RWPE2 (cell line): ENCODE results near the gene PTGDS.

Source experiments
- ATAC-seq: fragments of 200-7000 bp; cut with Tn5 transposase; 3 replicates; pipeline ENCODE4 v1.9.1; 2021; ENCODE audit warnings: low read depth
- DNase-seq: peaks from one replicate; pipeline ENCODE4 v3.0.0-alpha.2; 2020; ENCODE audit warnings: low spot score
- H3K27ac ChIP-seq: fragments of 450-650 bp; 2 replicates; pipeline ENCODE4 v1.5.1; 2017; ENCODE audit warnings: mild to moderate bottlenecking; ENCODE audit not compliant: poor library complexity, severe bottlenecking
- H3K27me3 ChIP-seq: fragments of 250-450 bp; sonication (Bioruptor Pico); 2 replicates; pipeline ENCODE4 v1.5.1; 2021; ENCODE audit warnings: mild to moderate bottlenecking, moderate library complexity; ENCODE audit not compliant: insufficient read depth, poor library complexity, severe bottlenecking
- H3K36me3 ChIP-seq: fragments of 250-450 bp; sonication (Bioruptor Pico); 2 replicates; pipeline ENCODE4 v1.5.1; 2020; ENCODE audit warnings: low read depth, mild to moderate bottlenecking, moderate library complexity
- H3K4me1 ChIP-seq: fragments of 250-450 bp; sonication (Bioruptor Pico); 2 replicates; pipeline ENCODE4 v1.5.1; 2021; ENCODE audit warnings: mild to moderate bottlenecking, moderate library complexity; ENCODE audit not compliant: insufficient read depth, poor library complexity, severe bottlenecking
- H3K4me3 ChIP-seq: fragments of 250-450 bp; sonication (Bioruptor Pico); 2 replicates; pipeline ENCODE4 v1.5.1; 2021; ENCODE audit warnings: mild to moderate bottlenecking, moderate library complexity; ENCODE audit not compliant: severe bottlenecking
- H3K9me3 ChIP-seq: fragments of 250-450 bp; sonication (Bioruptor Pico); 2 replicates; pipeline ENCODE4 v1.5.1; 2021; ENCODE audit warnings: mild to moderate bottlenecking, moderate library complexity; ENCODE audit not compliant: severe bottlenecking
- CTCF ChIP-seq: fragments of 450-650 bp; IDR thresholded peaks from one replicate; pipeline ENCODE4 v1.5.1; 2017; ENCODE audit warnings: mild to moderate bottlenecking, moderate library complexity; ENCODE audit not compliant: poor library complexity, severe bottlenecking

PTGDS gene

DNA sequence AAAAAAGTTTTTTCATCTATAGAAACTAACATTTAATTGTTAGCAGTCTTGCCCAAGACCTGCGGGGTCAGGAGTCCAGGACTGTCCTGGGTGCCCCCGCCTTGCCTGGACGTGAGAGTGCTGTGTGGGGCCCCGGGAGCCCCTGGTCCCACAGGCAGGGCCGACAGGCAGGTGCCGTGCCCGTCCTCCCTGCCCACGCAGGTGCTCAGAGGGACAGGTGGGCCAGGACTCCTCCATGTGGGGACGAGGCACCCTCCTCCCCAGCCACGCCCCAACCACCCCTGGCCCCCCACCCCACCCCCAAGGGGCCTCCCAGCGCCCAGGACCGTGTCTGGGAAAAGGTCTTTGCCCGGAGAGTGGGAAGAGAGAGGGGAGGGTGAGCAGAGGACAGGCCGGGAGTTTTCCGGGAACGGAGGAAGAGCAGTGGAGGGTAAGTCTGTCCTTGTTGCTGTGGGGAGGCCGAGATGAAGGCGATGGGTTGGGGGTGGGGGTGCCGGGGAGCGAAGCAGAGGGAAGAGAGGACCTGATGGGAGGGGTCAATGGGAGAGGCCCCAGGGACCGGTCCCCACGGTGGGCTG lies 28.0 kb upstream of the PTGDS start:
- H3K4me1 ChIP-seq, result peaks cover 9% of the 10 kb centered on the region
- peak overlapping the region; percentile 51 for H3K4me3 ChIP-seq
- no peaks in the 10 kb centered on the region for H3K36me3 ChIP-seq
- H3K27ac ChIP-seq, result peak overlapping the region; percentile 58
- TF ChIP-seq CTCF, result no peak
- no peaks in the 10 kb centered on the region for H3K9me3 ChIP-seq
- peak; percentile 10 for ATAC-seq
- peak; percentile 51 for DNase-seq
- H3K27me3 ChIP-seq, result no peaks in the 10 kb centered on the region

DNA sequence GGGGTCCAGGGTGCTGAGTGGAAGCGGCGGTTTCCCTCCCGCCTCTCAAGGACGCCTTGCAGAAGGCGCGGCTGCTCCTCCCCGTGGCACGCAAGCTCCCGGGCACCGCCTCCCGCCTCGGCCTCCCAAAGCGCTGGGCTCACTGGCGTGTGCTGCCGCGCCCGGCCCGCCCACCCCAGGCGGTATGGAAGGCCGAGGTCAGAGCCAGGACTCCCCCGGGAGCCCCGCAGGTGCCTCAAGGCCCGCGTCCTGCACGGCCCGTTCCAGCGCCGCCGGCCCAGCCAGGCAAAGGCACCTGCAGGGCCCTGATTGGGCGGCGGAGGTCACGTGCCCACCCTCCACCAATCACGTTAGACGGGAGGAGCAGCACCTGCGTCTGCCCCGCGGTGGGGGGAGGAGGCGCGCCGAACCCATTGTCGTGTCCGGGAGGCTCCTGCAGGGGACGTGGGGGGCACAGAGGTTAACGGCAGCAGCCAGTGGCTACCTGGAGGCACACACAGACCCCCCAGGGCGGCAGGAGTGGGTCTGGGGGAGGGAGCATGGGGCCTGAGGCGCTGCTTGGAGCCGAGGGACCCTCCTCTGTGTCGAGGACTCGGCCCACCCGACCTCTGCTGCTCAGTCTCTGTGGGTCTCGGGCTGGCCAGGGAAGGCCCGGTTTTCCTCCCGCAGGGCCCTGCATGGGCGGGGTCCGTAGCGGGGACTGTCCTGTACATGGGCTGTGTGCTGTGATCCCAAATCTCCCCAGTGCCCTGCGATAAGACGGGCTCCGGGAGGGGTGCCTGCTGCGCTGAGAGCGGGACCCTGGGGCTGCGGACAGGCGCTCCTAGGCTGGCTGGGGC lies 27.3 kb upstream of the PTGDS start:
- peak; percentile 86 for ATAC-seq
- TF ChIP-seq CTCF, result peak; percentile 20

DNA sequence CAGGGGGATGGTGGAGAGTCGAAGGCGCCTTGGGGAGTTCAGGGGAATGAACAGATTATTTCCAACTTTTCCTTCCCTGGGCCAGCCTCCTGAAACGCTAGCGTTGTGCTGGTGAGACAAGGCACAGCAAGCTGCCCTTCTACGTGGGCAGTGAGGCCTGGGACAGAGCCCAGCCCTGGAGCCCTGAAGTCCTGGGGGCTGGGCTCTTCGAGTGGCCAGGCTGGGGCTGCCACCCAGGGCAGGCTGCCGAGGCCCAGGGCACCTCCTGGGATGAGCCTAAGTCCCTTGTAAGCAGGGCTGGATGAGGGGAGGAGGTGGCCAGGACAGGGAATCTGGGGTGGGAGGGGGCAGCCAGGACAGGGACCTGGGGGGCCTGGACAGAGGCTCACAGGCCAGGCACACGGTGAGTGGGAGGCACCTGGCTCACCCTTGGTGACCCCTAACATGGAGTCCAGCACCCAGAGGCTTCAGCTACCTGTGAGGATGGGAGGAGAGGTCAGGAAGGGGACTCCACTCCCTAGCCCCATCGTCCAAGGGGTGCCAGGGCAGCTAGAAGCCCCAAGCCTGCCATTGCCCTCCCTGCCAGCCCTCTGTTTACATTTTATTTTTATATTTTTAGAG lies 26.5 kb upstream of the PTGDS start:
- no peak for TF ChIP-seq CTCF
- Histone ChIP-seq H3K4me1 (peaks cover 6% of the 10 kb centered on the region), H3K36me3 (no peaks in the 10 kb centered on the region)

More for the DNA sequence above, 27.3 kb upstream of the PTGDS start:
- DNase-seq, result peak; percentile 94
- Histone ChIP-seq H3K36me3 (no peaks in the 10 kb centered on the region), H3K4me1 (peaks cover 6% of the 10 kb centered on the region), H3K27me3 (no peaks in the 10 kb centered on the region), H3K4me3 (peak overlapping the region; percentile 51), H3K27ac (peak overlapping the region; percentile 58), H3K9me3 (no peaks in the 10 kb centered on the region)

DNA sequence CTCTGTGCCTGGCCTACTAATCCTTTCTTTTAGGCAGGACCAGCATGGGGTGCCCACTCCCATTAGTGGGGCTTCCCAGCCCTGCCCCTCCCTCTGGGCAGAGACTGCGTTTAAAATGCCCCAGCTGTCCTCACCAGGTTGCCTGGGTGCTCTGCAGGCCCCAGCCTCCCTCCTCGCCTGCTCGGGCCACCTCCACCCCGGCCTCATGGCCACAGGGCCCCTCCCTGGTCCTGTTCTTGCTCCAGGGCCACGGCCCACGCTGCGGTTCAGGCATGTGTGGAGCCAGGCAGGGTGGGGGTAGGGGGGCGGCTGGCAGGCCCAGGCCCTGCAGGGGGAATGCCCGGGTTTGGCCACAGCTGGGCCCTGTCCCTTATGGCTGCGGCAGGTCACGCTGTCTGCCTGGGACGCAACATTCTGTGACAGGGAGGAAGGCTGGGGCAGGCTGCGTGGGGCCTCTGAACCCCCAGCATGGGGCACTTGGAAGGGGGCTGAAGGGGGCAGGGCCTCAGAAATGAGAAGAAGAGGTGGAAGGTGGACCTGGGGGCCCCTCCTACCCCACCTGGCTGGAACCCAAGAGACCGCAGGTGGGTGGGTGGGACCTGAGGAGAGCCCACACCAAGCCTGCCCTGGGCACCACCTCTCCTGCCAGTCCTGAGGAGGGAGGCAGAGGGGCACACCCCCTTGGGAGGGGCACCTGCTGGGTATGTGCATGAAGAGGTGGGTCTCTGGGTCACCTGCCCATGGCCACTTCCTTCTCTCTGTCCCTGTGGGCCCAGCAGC lies 25.6 kb upstream of the PTGDS start, which contains the start of gene LCN12:
Gene LCN12, plus strand, starts transcription at position 733 of the 780 bp plus-strand sequence. CDS start 55 bp downstream, outside the sequence.
- no peaks in the 10 kb centered on the region for H3K27me3 ChIP-seq
- DNase-seq, result peak; percentile 57
- TF ChIP-seq CTCF, result no peak

More for the DNA sequence above, 26.5 kb upstream of the PTGDS start:
- ATAC-seq (no peak), DNase-seq (no peak)
- H3K9me3 ChIP-seq, result no peaks in the 10 kb centered on the region
- H3K27me3 ChIP-seq, result no peaks in the 10 kb centered on the region
- peak overlapping the region; percentile 51 for H3K4me3 ChIP-seq
- peak overlapping the region; percentile 58 for H3K27ac ChIP-seq

More for the DNA sequence above, 25.6 kb upstream of the PTGDS start, which contains the start of gene LCN12:
- no peak for ATAC-seq
- no peaks in the 10 kb centered on the region for H3K36me3 ChIP-seq
- no peak within 1 kb of the TSS for H3K27ac ChIP-seq
- H3K4me3 ChIP-seq, result no peak within 1 kb of the TSS
- peaks cover 6% of the 10 kb centered on the region for H3K4me1 ChIP-seq
- no peaks in the 10 kb centered on the region for H3K9me3 ChIP-seq
